Measurements from ENCODE around the gene PTGR1.
"Not testable (repeated sequence)": the region's sequence is repeated elsewhere in the genome, so short reads cannot be mapped to it uniquely, and the experiment has no call there.

PTGR1 gene

DNA sequence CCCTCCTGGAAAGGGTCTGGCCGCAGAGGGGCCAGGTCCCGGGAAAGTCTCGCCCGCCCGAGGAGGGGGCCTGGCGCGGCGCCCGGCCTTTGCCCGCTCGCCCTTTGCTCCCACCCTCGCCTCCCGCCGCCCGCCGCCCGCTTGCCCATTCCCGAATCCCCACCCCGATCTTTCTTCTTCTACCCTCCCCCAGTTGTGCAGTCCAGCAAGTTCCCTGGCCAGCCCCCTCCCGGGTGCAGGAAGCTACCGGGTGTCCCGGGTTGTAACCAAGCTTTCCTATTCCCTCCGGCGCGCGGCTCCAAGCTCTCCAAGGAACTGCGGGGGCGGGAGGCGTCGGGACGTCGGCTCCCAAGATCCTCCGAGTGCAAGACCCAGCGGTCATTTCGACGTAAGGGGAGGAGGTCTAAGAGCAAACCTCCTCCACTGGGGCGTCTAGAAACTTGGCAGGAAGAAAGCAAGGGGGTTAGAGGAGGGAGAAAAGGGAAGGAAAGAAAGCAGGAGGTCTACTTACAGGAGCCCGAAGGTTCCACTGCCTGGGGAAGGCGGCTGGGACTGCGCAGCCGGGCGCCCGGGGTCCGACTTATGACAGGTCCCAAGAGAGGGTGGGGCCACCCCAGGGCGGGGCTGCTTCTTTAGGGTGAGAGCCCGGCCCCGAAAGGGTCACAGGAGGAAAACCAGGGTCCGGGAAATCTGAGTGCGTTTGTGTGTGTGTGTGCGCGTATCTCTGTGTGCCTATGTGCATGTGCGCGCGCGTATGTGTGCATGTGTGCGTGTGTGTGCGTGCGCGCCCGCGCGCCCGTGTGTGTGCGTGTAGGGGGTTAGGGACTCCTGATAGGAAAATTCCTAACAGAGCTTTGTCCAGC, at the start of gene PTGR1:
Gene PTGR1 (minus strand): TSS at position 556 of the 863 bp plus-strand sequence. CDS start 2,225 bp downstream, outside the sequence.
- DNase-seq, result peak; percentile 86

DNA sequence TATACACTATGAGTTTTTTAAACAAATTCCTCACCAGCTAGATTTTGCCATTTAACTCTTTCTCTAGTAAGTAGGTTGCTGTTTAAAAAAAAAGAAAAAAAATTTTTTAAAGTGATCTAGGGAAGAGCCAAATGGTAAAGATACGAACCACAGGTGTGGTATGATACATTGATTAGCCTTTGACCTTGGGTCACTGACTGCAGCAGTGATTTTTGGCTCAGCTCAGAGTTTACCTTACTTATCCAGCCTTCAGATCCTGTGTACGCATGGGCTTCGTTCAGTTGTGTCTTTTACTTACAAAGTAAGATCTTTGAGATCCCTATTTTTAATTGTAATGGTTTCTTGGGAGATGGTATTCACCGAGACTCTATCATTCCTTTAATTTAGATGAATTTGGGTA, 49.6 kb upstream of the PTGR1 start:
- DNase-seq, result no peak

DNA sequence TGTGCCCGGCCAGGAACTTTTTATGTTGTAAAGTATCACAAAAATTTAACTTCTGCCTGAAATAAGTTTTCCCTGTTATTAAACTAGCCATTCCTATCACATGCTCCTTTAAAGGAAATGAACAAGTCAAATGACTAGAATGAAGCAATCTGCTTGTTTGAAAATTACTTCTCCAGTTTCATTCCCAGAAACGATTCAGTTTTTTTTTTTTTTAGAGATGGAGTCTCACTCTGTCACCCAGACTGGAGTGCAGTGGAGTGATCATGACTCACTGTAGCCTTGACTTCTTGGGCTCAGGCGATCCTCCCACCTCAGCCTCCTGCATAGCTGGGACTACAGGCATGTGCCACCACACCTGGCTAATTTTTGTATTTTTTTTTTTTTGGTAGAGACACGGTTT, 48.6 kb upstream of the PTGR1 start:
- DNase-seq, result peak; percentile 5

DNA sequence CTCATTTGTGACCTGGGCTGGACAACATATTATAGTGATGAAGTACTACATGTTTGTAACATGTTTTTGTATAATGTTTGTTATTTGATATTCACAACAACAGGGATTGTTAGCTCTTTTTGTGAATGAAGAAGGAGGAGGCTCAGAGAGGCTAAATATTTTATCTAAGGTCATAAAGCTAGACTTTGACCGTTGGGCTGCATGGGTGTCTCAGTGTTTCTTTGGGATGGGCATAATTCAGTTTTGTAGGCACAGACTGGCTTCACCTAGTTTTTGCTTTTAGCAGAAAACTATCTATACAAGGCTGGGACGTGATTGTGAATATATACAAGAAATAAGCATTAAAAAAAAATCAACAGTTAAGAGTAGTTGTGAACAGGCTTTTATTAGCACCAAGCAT, 47.0 kb upstream of the PTGR1 start:
- DNase-seq, result no peak

DNA sequence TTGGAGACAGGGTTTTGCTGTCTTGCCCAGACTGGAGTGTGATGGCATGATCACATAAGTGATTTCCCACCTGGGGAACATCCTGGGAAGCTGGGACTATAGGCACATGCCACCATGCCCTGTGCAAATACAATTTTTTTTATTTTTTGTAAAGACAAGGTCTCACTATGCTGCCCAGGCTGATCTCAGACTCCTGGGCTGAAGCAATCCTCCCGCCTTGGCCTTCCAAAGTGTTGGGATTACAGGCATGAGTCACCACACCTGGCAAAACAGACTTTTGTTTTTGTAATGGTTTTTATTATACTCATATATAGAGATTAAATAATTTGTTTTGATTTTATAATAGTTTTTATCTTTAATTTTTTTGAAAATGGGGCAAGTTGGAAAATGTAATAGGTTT, 46.4 kb upstream of the PTGR1 start:
- no peak for DNase-seq

DNA sequence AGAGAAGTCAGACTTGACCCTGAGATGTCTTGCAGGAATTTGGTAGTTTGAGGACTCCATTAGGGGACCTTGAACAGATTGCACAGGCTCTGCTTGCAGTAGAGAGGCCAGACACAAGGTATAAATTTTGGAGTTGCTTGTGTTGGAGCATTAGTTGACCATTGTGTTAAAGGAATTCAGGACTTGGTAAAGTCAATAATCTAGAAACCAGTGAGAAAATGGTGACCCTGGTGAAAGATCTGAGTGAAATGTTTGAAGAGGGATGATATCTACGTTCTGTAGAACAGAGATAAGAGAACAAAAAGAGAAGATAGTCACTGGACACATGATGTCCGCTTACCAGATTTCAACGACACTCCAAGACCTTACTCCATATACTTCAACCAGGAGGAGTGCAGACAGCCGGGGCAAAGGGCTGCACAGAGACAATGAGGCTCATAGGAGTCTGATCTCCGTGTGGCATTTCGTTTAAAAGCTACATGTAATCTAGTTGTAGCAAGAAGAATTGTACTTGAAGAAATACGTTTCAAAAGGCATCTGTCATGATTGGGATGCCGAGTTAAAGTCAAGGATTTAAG, 44.8 kb upstream of the PTGR1 start:
- DNase-seq, result no peak

DNA sequence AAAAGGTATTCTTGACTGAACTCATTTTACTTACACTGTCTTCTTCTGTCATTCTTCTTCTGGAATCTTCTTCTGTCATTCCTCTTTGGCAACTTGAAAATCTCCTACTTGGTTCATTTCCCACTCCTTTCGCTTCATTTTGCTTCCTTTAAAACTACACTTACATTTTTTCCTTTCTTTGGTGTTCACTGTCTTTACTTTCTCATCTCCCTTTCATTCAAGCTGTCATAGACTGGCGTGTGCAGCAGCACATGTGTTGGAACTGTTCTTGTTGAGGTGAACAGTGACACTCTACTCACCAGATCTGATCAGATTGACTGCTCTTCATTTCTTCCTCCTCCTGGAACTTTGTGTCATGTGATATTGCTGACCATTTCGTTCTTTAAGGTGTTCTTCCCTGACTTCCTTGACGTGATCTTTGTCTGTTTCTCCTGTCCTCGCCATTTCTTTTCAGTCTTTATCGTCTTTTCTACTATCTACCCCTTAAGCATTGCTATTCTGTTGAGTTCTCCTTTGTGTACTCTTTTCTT, 38.0 kb upstream of the PTGR1 start:
- no peak for DNase-seq

DNA sequence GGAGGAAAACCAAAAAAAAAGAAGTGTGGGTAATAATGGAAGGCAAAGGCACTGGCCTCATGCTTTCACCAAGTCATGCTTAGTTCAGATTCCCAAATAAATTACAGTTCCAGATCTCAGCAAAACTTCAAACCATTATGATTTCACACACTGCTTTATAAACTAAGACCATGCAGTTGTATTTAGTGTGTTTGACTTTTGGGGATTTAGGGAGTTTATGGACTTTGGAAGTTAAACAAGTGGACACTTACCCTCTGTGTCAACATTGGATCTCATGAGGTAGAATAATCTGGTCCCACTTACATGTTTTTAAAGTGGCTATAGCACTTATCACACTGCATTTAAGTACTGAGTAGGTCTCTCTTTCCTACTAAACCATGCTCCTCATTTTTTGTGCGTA, 35.4 kb upstream of the PTGR1 start:
- no peak for DNase-seq

DNA sequence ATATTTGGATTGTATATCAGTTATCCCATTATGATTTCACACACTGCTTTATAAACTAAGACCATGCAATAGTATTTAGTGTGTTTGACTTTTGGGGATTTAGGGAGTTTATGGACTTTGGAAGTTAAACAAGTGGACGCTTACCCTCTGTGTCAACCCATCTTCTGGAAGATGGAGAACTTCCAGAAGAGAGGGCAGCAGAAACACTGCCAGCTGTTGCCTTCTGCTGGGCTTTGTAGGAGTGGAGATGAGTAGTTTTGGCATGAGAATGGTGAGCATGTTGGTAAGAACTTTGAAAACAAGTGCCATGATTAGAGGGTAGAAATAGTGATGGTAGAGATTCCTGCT, 33.9 kb upstream of the PTGR1 start:
- DNase-seq, result no peak

DNA sequence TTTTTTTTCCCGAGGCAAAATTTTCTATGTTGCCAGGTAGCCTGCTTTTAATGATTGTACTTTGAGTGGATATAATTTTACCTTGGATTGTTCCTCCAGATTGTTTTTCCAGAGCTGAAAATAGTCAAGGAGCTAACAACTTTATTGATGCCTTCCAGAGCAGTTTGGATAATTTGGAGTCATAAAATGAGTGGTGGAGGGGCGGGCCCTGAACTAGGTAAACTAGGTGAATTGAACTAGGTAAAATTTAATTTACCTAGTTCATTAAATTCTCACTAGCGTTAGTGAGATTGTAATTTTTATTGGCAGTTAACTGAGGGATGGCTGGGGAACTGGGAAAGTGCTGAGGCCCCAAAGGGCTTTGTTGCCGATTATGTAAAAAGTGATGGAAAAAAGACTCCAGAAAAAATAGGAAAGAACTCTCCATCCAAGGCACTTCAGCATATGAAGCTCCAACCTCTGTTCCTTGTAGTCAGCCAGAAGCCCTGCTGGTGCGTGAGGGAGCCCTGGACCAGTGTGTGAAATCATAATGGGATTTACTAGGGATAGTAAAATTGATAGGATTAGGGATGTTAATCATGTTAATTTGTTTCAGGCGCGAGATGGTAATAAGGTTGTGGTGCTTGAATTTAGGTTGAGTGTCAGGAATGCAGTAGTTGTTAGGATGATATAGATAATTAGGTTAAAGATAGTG, 33.4 kb upstream of the PTGR1 start:
- no peak for DNase-seq

DNA sequence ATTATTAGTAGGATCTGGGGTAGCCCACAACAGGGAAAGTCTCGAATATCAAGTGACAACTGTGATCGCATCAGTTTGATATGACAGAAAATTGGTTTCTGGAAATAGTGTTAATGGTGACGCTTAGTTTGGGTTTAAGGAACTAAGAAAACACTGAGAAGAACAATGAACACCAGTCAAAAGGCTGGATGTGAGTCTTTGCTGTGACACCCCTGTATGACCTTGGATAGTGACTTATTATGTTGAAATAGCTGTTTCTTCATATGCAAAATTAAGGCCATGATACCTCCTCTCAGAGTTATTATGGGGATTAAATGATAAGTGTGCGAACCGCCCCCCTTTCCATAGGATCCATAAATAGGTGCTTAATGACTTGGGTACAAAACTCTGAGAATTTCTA, 32.6 kb upstream of the PTGR1 start:
- DNase-seq, result no peak

DNA sequence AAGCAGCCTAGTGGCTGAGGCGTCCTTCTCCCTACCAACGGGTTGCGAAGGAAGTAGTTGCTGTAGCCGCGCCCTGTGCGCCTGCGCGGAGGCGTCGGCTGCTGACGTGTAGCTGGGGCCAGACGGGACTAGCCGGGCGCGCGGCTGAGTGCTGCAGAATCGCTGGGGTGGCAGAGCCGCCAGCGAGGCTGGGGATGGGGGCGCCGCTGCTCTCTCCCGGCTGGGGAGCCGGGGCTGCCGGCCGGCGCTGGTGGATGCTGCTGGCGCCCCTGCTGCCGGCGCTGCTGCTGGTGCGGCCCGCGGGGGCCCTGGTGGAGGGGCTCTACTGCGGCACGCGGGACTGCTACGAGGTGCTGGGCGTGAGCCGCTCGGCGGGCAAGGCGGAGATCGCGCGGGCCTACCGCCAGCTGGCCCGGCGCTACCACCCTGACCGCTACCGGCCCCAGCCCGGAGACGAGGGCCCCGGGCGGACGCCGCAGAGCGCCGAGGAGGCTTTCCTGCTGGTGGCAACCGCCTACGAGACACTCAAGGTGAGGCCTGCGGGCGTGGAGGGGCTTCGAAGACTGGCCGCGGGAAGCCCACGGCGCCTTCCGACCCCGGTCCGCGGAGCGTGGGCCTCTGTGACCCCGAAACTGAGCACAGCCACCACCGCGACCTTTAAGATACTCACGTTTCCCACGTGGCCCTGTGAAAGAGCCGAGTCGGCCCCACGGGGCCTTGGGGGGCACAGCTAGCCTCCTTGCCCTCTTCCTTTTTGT, 31.9 kb upstream of the PTGR1 start, which contains the start of gene DNAJC25:
Gene DNAJC25 (plus strand): TSS at position 121 of the 758 bp plus-strand sequence. CDS start 74 bp downstream, at position 195.
- DNase-seq, result peak; percentile 99

DNA sequence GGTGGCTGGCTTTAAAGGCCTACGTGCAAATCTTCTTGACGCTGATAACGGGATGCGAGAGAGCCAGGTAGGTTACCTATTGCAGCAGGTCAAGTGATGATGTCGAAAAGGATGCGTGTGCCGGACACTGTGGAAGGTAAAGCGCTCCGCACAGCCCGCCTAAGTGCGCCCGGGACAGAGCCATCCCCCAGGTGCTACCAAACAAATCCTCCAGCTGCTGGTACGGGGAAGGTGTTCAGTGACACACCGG, 31.4 kb upstream of the PTGR1 start:
- no peak for DNase-seq

DNA sequence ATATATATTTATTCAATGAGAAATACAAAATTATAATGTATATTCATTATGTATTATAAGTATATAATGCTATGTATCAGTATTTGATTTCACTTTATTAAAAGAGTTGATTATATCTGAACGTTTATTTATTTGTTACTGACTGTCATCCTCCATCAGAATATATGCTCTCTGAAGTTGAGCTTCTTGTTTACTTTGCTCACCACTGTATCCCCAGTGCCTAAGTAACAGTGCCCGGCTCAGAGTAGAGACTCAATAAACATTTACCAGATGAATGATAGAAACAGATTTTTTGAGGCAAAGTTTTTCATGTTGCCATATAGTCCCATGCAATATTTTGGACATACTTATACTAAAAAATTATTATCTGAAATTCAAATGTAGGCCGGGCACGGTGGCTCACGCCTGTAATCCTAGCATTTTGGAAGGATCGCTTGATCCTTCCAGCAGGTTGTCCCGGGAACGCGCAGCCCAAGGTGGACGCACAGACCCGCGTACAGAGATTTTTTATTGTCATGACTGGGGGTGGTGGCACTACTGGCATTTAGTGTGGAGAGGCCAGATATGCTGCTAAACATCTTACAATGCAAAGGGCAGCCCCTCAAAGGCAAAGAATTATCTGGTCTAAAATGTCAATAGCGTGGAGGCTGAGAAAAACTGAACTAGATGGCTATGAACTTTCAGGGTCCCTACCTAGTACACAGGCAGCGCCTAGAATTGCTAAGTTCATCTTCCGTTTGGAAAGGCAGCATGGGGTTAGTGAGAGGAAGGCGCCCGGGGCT, 30.9 kb upstream of the PTGR1 start:
- DNase-seq, result no peak

DNA sequence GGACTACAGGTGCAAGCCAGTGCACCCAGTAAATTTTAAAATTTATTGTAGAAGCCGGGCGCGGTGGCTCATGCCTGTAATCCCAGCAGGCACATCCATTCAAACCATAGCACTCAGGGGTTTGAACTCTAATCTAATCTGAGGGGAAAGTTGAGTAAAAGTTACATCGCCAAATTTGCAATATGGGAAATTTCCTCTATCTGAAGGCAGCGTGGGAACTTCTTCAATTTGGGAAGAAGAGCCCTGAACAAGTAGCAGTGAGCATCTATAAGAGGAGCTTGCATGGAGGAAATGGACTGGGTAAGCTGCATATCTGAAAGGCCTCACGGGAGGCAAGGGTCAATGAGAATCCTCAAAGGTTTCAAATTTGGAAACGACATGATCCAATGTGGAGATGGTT, 29.0 kb upstream of the PTGR1 start:
- DNase-seq, result no peak

DNA sequence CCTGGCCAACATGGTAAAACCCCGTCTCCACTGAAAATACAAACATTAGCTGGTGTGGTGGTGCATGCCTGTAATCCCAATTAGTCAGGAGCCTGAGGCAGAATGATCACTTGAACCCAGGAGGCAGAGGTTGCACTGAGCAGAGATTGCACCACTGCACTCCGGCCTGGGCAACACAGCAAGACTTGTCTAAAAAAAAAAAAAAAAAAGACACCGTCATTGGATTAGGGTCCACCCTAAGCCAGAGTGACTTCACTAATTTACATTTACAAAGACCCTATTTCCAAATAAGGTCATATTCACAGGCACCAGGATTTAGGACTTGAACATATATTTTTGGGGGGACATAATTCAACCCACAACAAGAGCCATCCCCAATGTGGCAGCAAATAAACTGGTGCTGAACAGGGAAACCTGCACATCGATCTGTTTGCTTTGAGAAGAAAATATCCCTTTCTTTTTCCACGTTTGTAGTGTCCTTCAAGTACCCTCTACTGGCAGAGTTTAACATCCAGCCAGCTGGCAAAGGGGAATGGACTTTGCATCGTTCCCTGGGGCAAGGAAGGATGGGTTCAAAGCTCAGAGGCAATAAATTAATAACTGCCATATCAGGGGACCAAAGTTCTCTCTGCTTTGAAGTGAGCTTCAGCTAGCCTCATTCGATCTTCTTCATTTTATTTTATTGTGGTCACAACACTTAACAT, 28.0 kb upstream of the PTGR1 start:
- DNase-seq, result no peak

DNA sequence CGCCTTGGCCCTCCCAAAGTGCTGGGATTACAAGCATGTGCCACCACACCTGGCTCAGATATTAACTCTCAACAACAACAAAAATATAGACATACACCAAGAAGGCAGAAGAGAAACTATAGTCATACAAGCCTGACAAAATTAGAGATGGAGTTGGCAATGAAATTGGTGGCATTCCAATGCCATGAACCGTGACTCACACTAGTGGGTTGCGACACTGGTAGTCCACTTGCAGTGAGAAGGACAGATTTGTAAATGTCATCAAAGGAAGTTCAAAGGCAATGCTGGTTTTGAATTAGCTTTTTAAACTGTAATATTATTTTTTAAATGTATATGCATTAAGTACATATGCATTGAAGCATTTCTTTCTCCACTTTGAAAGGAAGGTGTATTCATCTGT, 23.2 kb upstream of the PTGR1 start:
- DNase-seq, result peak; percentile 75

DNA sequence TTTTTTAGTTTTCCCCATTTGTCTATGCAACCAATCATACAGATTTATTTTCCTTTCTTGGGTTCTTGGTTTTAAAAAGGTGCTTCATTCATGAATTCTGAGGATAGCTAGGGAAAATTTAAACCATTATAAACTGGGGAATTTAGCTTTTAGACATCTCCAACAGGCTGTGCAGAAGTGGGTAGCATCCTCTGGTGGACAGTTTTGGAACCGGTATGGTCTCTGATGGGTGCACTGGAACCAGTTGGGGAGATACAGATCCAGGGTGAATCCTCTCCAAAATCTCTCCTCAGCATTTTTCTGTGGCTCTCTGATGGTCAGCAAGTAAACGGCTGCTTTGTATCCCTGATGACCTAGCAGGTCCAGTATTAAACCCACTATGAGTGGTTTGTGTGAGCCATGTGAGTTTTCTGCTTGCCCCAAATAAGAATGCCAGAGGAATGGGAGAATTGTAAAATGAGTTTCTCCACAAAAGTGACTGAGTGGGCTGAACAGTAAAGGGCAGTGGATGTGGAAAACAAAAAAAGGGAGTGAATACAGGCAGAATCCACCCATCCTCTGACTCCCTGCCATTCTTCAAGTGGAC, 22.5 kb upstream of the PTGR1 start:
- DNase-seq, result peak; percentile 24

DNA sequence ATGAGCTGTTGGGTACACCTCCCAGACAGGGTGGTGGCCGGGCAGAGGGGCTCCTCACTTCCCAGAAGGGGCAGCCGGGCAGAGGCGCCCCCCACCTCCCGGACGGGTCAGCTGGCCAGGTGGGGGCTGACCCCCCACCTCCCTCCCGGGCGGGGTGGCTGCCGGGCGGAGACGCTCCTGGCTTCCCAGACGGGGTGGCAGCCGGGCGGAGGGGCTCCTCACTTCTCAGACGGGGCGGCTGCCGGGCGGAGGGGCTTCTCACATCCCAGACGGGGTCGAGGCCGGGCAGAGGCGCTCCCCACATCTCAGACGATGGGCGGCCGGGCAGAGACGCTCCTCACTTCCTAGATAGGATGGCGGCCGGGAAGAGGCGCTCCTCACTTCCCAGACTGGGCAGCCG, 17.9 kb upstream of the PTGR1 start:
- not testable (repeated sequence) for DNase-seq

DNA sequence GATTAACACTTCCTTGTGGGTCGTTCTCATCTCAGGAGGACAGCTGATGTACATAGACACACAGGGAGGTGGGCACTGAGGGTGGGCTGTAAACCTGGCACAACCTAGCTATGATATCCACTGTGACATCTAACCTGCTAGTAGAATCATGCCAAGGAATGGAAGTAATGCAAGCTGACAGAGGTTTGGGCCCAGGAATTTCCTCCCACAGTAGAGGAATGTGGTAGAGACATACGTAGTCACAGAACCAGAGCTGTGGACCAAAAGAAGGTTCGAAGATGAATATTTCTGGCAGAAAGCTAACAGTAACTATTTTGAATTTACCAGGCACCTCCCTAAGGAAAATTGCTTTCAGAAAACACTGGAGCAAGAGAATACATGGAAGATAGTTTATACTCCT, 16.5 kb upstream of the PTGR1 start:
- DNase-seq, result no peak

DNA sequence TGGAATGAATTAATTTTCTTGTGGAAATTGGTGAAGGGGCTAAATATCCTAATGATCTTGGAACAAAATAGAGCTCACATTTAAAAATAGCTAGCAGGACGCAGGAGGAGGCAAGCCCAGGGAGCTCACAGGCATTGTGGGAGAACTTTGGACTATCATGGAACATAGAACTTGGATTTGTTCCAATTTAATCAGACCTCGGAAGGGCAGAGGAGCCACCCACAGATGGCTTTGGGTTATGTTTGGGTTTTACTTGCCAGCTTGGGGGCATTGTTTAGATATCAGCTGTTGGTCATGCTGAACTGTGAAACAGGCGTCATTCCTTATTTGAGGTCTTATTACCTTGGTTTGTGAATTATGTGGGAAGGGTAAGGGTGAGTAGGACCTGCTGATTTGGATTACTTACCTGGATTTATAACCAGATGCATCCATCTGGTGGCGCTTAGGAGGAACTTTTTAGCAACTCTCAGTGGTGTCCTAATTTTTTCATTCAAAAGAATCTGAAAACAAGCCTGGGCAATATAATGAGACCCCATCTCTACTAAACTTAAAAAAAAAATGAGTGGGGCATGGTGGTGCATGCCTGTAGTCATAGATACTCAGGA, 14.1 kb upstream of the PTGR1 start:
- no peak for DNase-seq
